Endodermal cell (in vitro differentiated cells): ENCODE data around the gene SERPINA5. TPM values are rescaled to one million over a fixed set of nuclear protein-coding genes. Genes with fewer than 3 reads are reported as not detected.

Experiments used
- DNase-seq: peaks from one replicate; pipeline ENCODE4 v3.0.0-alpha.2; 2017
- H3K27ac ChIP-seq: 2 replicates; pipeline ENCODE4 v1.5.1; 2013; ENCODE audit warnings: mild to moderate bottlenecking, low read depth, low read length, moderate library complexity
- H3K27me3 ChIP-seq: 2 replicates; pipeline ENCODE4 v1.6.1; 2013; ENCODE audit warnings: mild to moderate bottlenecking, low read length, moderate library complexity; ENCODE audit not compliant: insufficient read depth, control insufficient read depth, poor library complexity, severe bottlenecking
- H3K36me3 ChIP-seq: 2 replicates; pipeline ENCODE4 v1.7.0; 2013; ENCODE audit warnings: mild to moderate bottlenecking, low read length, moderate library complexity; ENCODE audit not compliant: control insufficient read depth, insufficient read depth
- H3K4me1 ChIP-seq: one replicate; pipeline ENCODE4 v1.7.0; 2013; ENCODE audit warnings: low read length; ENCODE audit not compliant: control insufficient read depth, insufficient read depth
- H3K4me3 ChIP-seq: 2 replicates; pipeline ENCODE4 v1.5.1; 2013; ENCODE audit warnings: mild to moderate bottlenecking, low read length, moderate library complexity
- H3K9ac ChIP-seq: 2 replicates; pipeline ENCODE4 v1.6.1; 2013; ENCODE audit warnings: mild to moderate bottlenecking, low read length, moderate library complexity; ENCODE audit not compliant: poor library complexity, severe bottlenecking; ENCODE audit errors: extremely low read depth
- H3K9me3 ChIP-seq: 2 replicates; pipeline ENCODE4 v1.6.1; 2013; ENCODE audit warnings: mild to moderate bottlenecking, low read length, moderate library complexity; ENCODE audit not compliant: control insufficient read depth
- H3K27ac Mint-ChIP-seq: 2 replicates; pipeline ENCODE4 v1.8.0; 2020; ENCODE audit warnings: mixed read lengths
- H3K27me3 Mint-ChIP-seq: 2 replicates; pipeline ENCODE4 v1.8.0; 2021; ENCODE audit warnings: mild to moderate bottlenecking, mixed read lengths; ENCODE audit not compliant: insufficient read depth
- H3K36me3 Mint-ChIP-seq: 2 replicates; pipeline ENCODE4 v1.8.0; 2020; ENCODE audit warnings: low read depth, mixed read lengths
- H3K4me1 Mint-ChIP-seq: 2 replicates; pipeline ENCODE4 v1.8.0; 2020; ENCODE audit warnings: mixed read lengths
- H3K4me3 Mint-ChIP-seq: 2 replicates; pipeline ENCODE4 v1.8.0; 2020; ENCODE audit warnings: mild to moderate bottlenecking, moderate library complexity, mixed read lengths
- H3K9me3 Mint-ChIP-seq: 2 replicates; pipeline ENCODE4 v1.8.0; 2020; ENCODE audit warnings: mild to moderate bottlenecking, mixed read lengths
- CTCF ChIP-seq: fragments of 200-600 bp; sonication (generic); conservative IDR thresholded peaks from 2 replicates; pipeline ENCODE4 v1.5.0; 2021; ENCODE audit warnings: antibody characterized with exemption, mild to moderate bottlenecking
- WGBS, 2 experiments: methylation state at CpG; one replicate each; pipeline versions ENCODE4 v1.1.5 to v1.1.7; 2013; ENCODE audit warnings: missing lambda C conversion rate in 2 of 2, mixed read lengths in 1 of 2; ENCODE audit not compliant: insufficient coverage in 1 of 2, insufficient read length in 1 of 2; 5-methylcytosine and 5-hydroxymethylcytosine counted together
- total RNA-seq, 2 donors: library from RNA; stranded (reverse); fragmentation: NEBNext Ultra II Directional in 1 of 2; extraction: Animal tissue kit (Norgen Biotek cat#: 25700) in 1 of 2; gene quantifications; 2 replicates in 1 of 2; 3 replicates in 1 of 2; pipeline ENCODE4 v1.2.1, GENCODE V29; 2021

Gene SERPINA5
- total RNA-seq, 2 donors from 2014 or later: 1.5 to 2.8 TPM

GRCh38 chr14:94583557-94583956 is 2.3 kb downstream of the SERPINA5 start:
- no peak overlapping the region for H3K27ac Mint-ChIP-seq
- Histone ChIP-seq H3K4me1 (peaks cover 9% of the 10 kb centered on the region), H3K9me3 (peaks cover 18% of the 10 kb centered on the region), H3K4me3 (no peak overlapping the region), H3K27ac (no peak overlapping the region), H3K27me3 (peaks cover 4% of the 10 kb centered on the region), H3K9ac (no peak overlapping the region), H3K36me3 (no peaks in the 10 kb centered on the region)
- H3K27me3 Mint-ChIP-seq: peaks cover 10% of the 10 kb centered on the region
- WGBS, 2 experiments: 92% methylated on average over 4 of the region's 4 CpGs; no CpG with 5 or more reads in 1 of the 2 experiments
- TF ChIP-seq CTCF: no peak
- H3K9me3 Mint-ChIP-seq: peaks cover 5% of the 10 kb centered on the region
- H3K4me1 Mint-ChIP-seq: peaks cover 10% of the 10 kb centered on the region
- DNase-seq: no peak
- peaks cover 3% of the 10 kb centered on the region for H3K36me3 Mint-ChIP-seq
- no peak overlapping the region for H3K4me3 Mint-ChIP-seq

GRCh38 chr14:94584591-94585280 is 3.5 kb downstream of the SERPINA5 start:
- Histone ChIP-seq H3K27ac (no peak overlapping the region), H3K4me1 (peaks cover 9% of the 10 kb centered on the region), H3K27me3 (peaks cover 4% of the 10 kb centered on the region), H3K9ac (no peak overlapping the region), H3K4me3 (no peak overlapping the region), H3K36me3 (no peaks in the 10 kb centered on the region), H3K9me3 (peaks cover 14% of the 10 kb centered on the region)
- H3K36me3 Mint-ChIP-seq: peaks cover 3% of the 10 kb centered on the region
- H3K27ac Mint-ChIP-seq: no peak overlapping the region
- no peak overlapping the region for H3K4me3 Mint-ChIP-seq
- H3K27me3 Mint-ChIP-seq: peaks cover 9% of the 10 kb centered on the region
- peak; percentile 50 for DNase-seq
- TF ChIP-seq CTCF: no peak
- peaks cover 5% of the 10 kb centered on the region for H3K9me3 Mint-ChIP-seq
- WGBS, 2 experiments: 73 to 74% methylated on average over 4 to 5 of the region's 5 CpGs
- peaks cover 11% of the 10 kb centered on the region for H3K4me1 Mint-ChIP-seq

- H3K9me3 Mint-ChIP-seq: peaks cover 5% of the 10 kb centered on the region
- H3K4me1 ChIP-seq: peaks cover 9% of the 10 kb centered on the region
- no peaks in the 10 kb centered on the region for H3K36me3 ChIP-seq
- H3K27ac ChIP-seq: no peak overlapping the region
- peaks cover 14% of the 10 kb centered on the region for H3K9me3 ChIP-seq
- H3K4me1 Mint-ChIP-seq: peaks cover 11% of the 10 kb centered on the region
- no peaks in the 10 kb centered on the region for H3K27me3 ChIP-seq
- H3K27ac Mint-ChIP-seq: no peak overlapping the region
- no peak for DNase-seq
- no peak overlapping the region for H3K4me3 Mint-ChIP-seq
- no peak overlapping the region for H3K4me3 ChIP-seq
- H3K9ac ChIP-seq: no peak overlapping the region
- H3K27me3 Mint-ChIP-seq: peaks cover 9% of the 10 kb centered on the region
- TF ChIP-seq CTCF: no peak
- WGBS, 2 experiments: 85 to 90% methylated on average over 2 to 4 of the region's 4 CpGs
- H3K36me3 Mint-ChIP-seq: peaks cover 3% of the 10 kb centered on the region
Observed at GRCh38 chr14:94586635-94587034, 5.4 kb downstream of the SERPINA5 start.
